ENCODE results near the gene CIC. TPM values are rescaled to one million over a fixed set of nuclear protein-coding genes. Genes with fewer than 3 reads are reported as not detected.

Gene CIC
- total and polyA plus RNA-seq, 2 of the 13 experiments (the other 11 are each of a cell fraction or from before 2014, with no cell fraction given), result 5.9 to 8.0 TPM

- TF ChIP-seq PRPF4 (IDR thresholded peaks at IDR 0.05; ENCODE audit: low read depth, low read length, poor library complexity, severe bottlenecking), result no peak
- peak; percentile 12; the same call in 1 of the 2 replicates for TF ChIP-seq MED1 (CRISPR knock-in tag; IDR thresholded peaks at IDR 0.05)
- TF ChIP-seq SRSF4 (IDR thresholded peaks at IDR 0.05; ENCODE audit: low read depth, low read length, poor library complexity, severe bottlenecking), result no peak
- 0 out of 2 replicates have a peak, but pooled peaks have one; percentile 27 for TF ChIP-seq HNRNPL (IDR thresholded peaks at IDR 0.05; ENCODE audit: low read depth, low read length)
- peak; percentile 45; the same call in 1 of the 2 replicates for TF ChIP-seq SP5 (CRISPR knock-in tag; IDR thresholded peaks at IDR 0.05; ENCODE audit: borderline replicate concordance, low read depth)
- TF ChIP-seq ZNF441 (CRISPR knock-in tag; IDR thresholded peaks at IDR 0.05; ENCODE audit: borderline replicate concordance), result no peak
- peak; percentile 45; the same call in 1 of the 2 replicates for TF ChIP-seq GMEB1 (CRISPR knock-in tag; IDR thresholded peaks at IDR 0.05; ENCODE audit: borderline replicate concordance)
- TF ChIP-seq ZNF234 (CRISPR knock-in tag; conservative IDR thresholded peaks at IDR 0.05), result no peak
- TF ChIP-seq ZNF770 (CRISPR knock-in tag; IDR thresholded peaks at IDR 0.05), result 0 out of 2 replicates have a peak, but pooled peaks have one; percentile 47
- no peak for TF ChIP-seq ZNF496 (CRISPR knock-in tag; IDR thresholded peaks at IDR 0.05; ENCODE audit: insufficient replicate concordance)
- TF ChIP-seq ZNF367 (CRISPR knock-in tag; IDR thresholded peaks at IDR 0.05; ENCODE audit: borderline replicate concordance), result no peak
- TF ChIP-seq HDAC6 (IDR thresholded peaks at IDR 0.05; ENCODE audit: low read depth, low read length), result no peak
- TF ChIP-seq ZNF530 (CRISPR knock-in tag; IDR thresholded peaks at IDR 0.05; ENCODE audit: low read depth), result no peak
- TF ChIP-seq U2AF2 (IDR thresholded peaks at IDR 0.05; ENCODE audit: low read depth, low read length), result no peak
- TF ChIP-seq ESRRA (CRISPR knock-in tag; IDR thresholded peaks at IDR 0.05; ENCODE audit: low read depth), result no peak
- TF ChIP-seq ZBTB49 (CRISPR knock-in tag; IDR thresholded peaks at IDR 0.05; ENCODE audit: borderline replicate concordance), result no peak
- TF ChIP-seq POLR2AphosphoS5 (IDR thresholded peaks at IDR 0.05; ENCODE audit: low read depth, low read length), result peak; percentile 82
- no peak for TF ChIP-seq FOXK1 (CRISPR knock-in tag; IDR thresholded peaks at IDR 0.05; ENCODE audit: borderline replicate concordance, low read depth)
- no peak for TF ChIP-seq ZNF567 (CRISPR knock-in tag; IDR thresholded peaks at IDR 0.05; ENCODE audit: borderline replicate concordance)
Measured at GRCh38 chr19:42254850-42255765, 13.9 kb upstream of the CIC start, which contains the start of gene ERF (continued).
